ENCODE measurements around the gene USF1. TPM values are rescaled to one million over a fixed set of nuclear protein-coding genes. Genes with fewer than 3 reads are reported as not detected.

The USF1 gene
- total and polyA plus RNA-seq, 9 of the 15 experiments (the other 6 are each of a cell fraction or from before 2014, with no cell fraction given) = 7.4 to 60.2 (median 54.2) TPM

GRCh38 chr1:161021165-161021969 is 24.4 kb downstream of the USF1 start (continued):
- TF ChIP-seq BCLAF1 (IDR thresholded peaks at IDR 0.05; ENCODE audit: borderline replicate concordance in 1 of 2, control insufficient read depth in 1 of 2, low read depth in 2 of 2, low read length in 1 of 2) (no peak), BCOR (IDR thresholded peaks at IDR 0.05) (peak; percentile 96), KDM4B (IDR thresholded peaks at IDR 0.05; ENCODE audit: borderline replicate concordance in 2 of 2, low read depth in 1 of 2) (no peak), RCOR1 (IDR thresholded peaks at IDR 0.05; ENCODE audit: borderline replicate concordance in 1 of 2, low read depth in 2 of 2, low read length in 2 of 2) (peak in 1 of 2 experiments; percentile 26; a peak in 1 of 4 replicates), ATF4 (CRISPR knock-in tag; IDR thresholded peaks at IDR 0.05) (no peak), ELF4 (CRISPR knock-in tag; IDR thresholded peaks at IDR 0.05) (no peak), FIP1L1 (IDR thresholded peaks at IDR 0.05; ENCODE audit: low read depth, low read length, poor library complexity, severe bottlenecking) (no peak), CCAR2 (IDR thresholded peaks at IDR 0.05; ENCODE audit: low read depth, low read length) (no peak), KAT8 (IDR thresholded peaks at IDR 0.05; ENCODE audit: low read depth) (no peak), ASH1L (IDR thresholded peaks at IDR 0.05; ENCODE audit: borderline replicate concordance, low read depth, partially characterized antibody) (peak; percentile 87), TCFL5 (CRISPR knock-in tag; conservative IDR thresholded peaks at IDR 0.05) (no peak), SRSF1 (IDR thresholded peaks at IDR 0.05; ENCODE audit: low read depth, low read length) (no peak), LCOR (CRISPR knock-in tag; IDR thresholded peaks at IDR 0.05) (peak; percentile 12; the same call in 1 of the 2 replicates), ZNF589 (CRISPR knock-in tag; IDR thresholded peaks at IDR 0.05; ENCODE audit: low read depth) (0 out of 2 replicates have a peak, but pooled peaks have one; percentile 23), ZBTB5 (IDR thresholded peaks at IDR 0.05) (no peak), ZNF398 (CRISPR knock-in tag; IDR thresholded peaks at IDR 0.05) (no peak)
- TF ChIP-seq, protein P1, sequence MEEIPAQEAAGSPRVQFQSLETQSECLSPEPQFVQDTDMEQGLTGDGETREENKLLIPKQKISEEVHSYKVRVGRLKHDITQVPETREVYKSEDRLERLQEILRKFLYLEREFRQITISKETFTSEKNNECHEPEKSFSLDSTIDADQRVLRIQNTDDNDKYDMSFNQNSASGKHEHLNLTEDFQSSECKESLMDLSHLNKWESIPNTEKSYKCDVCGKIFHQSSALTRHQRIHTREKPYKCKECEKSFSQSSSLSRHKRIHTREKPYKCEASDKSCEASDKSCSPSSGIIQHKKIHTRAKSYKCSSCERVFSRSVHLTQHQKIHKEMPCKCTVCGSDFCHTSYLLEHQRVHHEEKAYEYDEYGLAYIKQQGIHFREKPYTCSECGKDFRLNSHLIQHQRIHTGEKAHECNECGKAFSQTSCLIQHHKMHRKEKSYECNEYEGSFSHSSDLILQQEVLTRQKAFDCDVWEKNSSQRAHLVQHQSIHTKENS (CRISPR knock-in tag; IDR thresholded peaks at IDR 0.05) = no peak
